PC-9 (cell line): ENCODE measurements around the gene LIPC. TPM values are rescaled to one million over a fixed set of nuclear protein-coding genes. Genes with fewer than 3 reads are reported as not detected.

Experiments
- BruUV-seq: library from RNA; stranded (reverse); fragments of 400-500 nt; replicated peaks from 2 replicates; lab custom pipeline; 2021; lab: Mats Ljungman, UMichigan
- CTCF ChIA-PET: fragments of 300-600 bp; sonication (Branson Sonifier 250); formaldehyde crosslinking; loops from one replicate; lab custom pipeline; 2022; ENCODE audit warnings: antibody characterized with exemption; lab: Charles Lee
- POLR2A ChIA-PET: fragments of 300-600 bp; sonication (Branson Sonifier 250); formaldehyde crosslinking; loops from one replicate; lab custom pipeline; 2022; ENCODE audit warnings: antibody characterized with exemption; ENCODE audit not compliant: unreplicated experiment; lab: Charles Lee
- DNase-seq, 2 experiments: peaks; one replicate each; pipeline versions ENCODE4 v3.0.0 to v3.0.0-alpha.2; 2015 to 2022; ENCODE audit warnings: mixed read lengths in 1 of 2
- H2AFZ ChIP-seq: fragments of 200-600 bp; sonication (generic); 2 replicates; pipeline ENCODE4 v1.8.1; 2017; ENCODE audit warnings: antibody characterized with exemption
- H3F3A ChIP-seq: fragments of 200-600 bp; sonication (generic); 2 replicates; pipeline ENCODE4 v1.8.1; 2017; ENCODE audit warnings: antibody characterized with exemption, mild to moderate bottlenecking, low read depth; ENCODE audit not compliant: insufficient read depth
- H3K27ac ChIP-seq: fragments of 200-600 bp; sonication (generic); 2 replicates; pipeline ENCODE4 v1.6.1; 2016; ENCODE audit warnings: mixed run types
- H3K27me3 ChIP-seq: fragments of 200-600 bp; sonication (generic); 2 replicates; pipeline ENCODE4 v1.6.1; 2016; ENCODE audit warnings: low read depth, mixed run types; ENCODE audit not compliant: insufficient read depth
- H3K36me3 ChIP-seq: fragments of 200-600 bp; sonication (generic); 2 replicates; pipeline ENCODE4 v1.6.1; 2016; ENCODE audit warnings: low read depth, mixed run types
- H3K4me1 ChIP-seq: fragments of 200-600 bp; sonication (generic); replicated peaks from 2 replicates; pipeline ENCODE4 v1.6.1; 2016; ENCODE audit warnings: mixed run types; ENCODE audit not compliant: insufficient read depth
- H3K4me2 ChIP-seq: fragments of 200-600 bp; sonication (generic); 2 replicates; pipeline ENCODE4 v1.6.1; 2017; ENCODE audit warnings: mixed run types
- H3K4me3 ChIP-seq: fragments of 200-600 bp; sonication (generic); 2 replicates; pipeline ENCODE4 v1.6.1; 2016; ENCODE audit warnings: mixed run types
- H3K79me2 ChIP-seq: fragments of 200-600 bp; sonication (generic); 2 replicates; pipeline ENCODE4 v1.6.1; 2017; ENCODE audit warnings: low read depth, mixed run types
- H3K9me2 ChIP-seq: fragments of 200-600 bp; sonication (generic); 2 replicates; pipeline ENCODE4 v1.8.1; 2017; ENCODE audit warnings: mild to moderate bottlenecking; ENCODE audit not compliant: insufficient read depth
- H3K9me3 ChIP-seq: fragments of 200-600 bp; sonication (generic); 2 replicates; pipeline ENCODE4 v1.8.1; 2016; ENCODE audit warnings: low read depth; ENCODE audit not compliant: insufficient read depth
- H4K20me1 ChIP-seq: fragments of 200-600 bp; sonication (generic); 2 replicates; pipeline ENCODE4 v1.8.1; 2017; ENCODE audit not compliant: insufficient read depth
- CTCF ChIP-seq: fragments of 200-600 bp; sonication (generic); conservative IDR thresholded peaks from 2 replicates; pipeline ENCODE4 v1.6.1; 2017; ENCODE audit warnings: mixed run types, antibody characterized with exemption, mild to moderate bottlenecking, moderate library complexity
- EZH2 ChIP-seq: fragments of 200-600 bp; sonication (generic); IDR thresholded peaks from 2 replicates; pipeline ENCODE4 v1.8.0; 2017; ENCODE audit warnings: antibody characterized with exemption, low read depth
- intact Hi-C: fragments of 100-400 bp; cut with micrococcal nuclease; formaldehyde crosslinking; loops from one replicate; pipeline ENCODE4 v1.10.0; 2022; ENCODE audit not compliant: unreplicated experiment
- total RNA-seq: library from RNA; stranded (reverse); gene quantifications from 2 replicates; pipeline ENCODE4 v1.2.3, GENCODE V29; 2021

The LIPC gene
- total RNA-seq, 1 experiment from 2014 or later = not detected

DNA sequence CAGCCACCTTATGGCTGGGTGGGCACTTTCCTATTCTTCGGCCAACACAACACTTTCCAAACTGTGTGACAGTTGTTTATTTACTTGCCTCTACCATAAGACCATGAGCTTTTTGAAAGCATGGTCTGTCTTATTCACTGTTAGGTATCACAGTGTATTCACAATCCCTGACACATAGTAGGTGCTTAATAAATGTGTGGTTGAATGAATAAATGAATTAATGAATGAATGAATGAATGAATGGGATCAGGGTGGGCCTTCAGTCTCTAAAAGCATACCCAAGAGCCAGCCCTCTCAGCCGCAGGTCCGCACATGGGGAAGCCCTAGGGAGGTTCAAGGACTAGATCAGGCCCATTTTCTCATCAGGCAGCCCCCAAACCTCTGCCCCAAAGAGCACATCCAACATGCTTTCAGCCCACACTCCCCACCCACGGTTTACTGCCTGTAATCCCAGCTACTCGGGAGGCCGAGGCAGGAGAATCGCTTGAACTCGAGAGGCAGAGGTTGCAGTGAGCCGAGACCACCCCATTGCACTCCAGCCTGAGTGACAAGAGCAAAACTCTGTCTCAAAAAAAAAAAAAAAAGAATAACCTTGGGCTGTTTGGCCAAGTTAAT lies 95.9 kb downstream of the LIPC start:
- peaks cover 48% of the 10 kb centered on the region for H3K4me1 ChIP-seq
- H3K79me2 ChIP-seq = no peaks in the 10 kb centered on the region
- no peak overlapping the region for H3K4me3 ChIP-seq
- POLR2A ChIA-PET = interaction anchor here (0.6 to 1.0 kb wide), 3 partner anchors 20 to 350 kb away, joined by 3 to 11 read pairs (median 4); no protein-coding TSS in a partner anchor
- H3K36me3 ChIP-seq = no peaks in the 10 kb centered on the region
- H3K4me2 ChIP-seq = peak overlapping the region; percentile 42; the same call in 1 of the 2 replicates
- H2AFZ ChIP-seq = no peak overlapping the region
- TF ChIP-seq CTCF = no peak
- no peaks in the 10 kb centered on the region for H3K9me3 ChIP-seq
- CTCF ChIA-PET = interaction anchor here (0.7 to 1.0 kb wide), 2 partner anchors 20 to 70 kb away, joined by 3 read pairs; no protein-coding TSS in a partner anchor
- no peaks in the 10 kb centered on the region for H3K9me2 ChIP-seq
- no peaks in the 10 kb centered on the region for H3K27me3 ChIP-seq
- no peaks in the 10 kb centered on the region for H4K20me1 ChIP-seq
- H3F3A ChIP-seq = peaks cover 14% of the 10 kb centered on the region; the same call in 1 of the 2 replicates
- no peak for DNase-seq
- no TSS peak for BruUV-seq
- peak overlapping the region; percentile 55 for H3K27ac ChIP-seq
- intact Hi-C loops = loop anchor here (10.0 kb wide), 1 partner anchor 847 kb away; the partner anchor contains the start of gene MYO1E

- peaks cover 42% of the 10 kb centered on the region for H3K4me1 ChIP-seq
- ChIA-PET CTCF (interaction anchor here (0.7 to 1.0 kb wide), 2 partner anchors 19 to 69 kb away, joined by 3 read pairs; no protein-coding TSS in a partner anchor), POLR2A (interaction anchor here (0.6 to 1.0 kb wide), 3 partner anchors 19 to 349 kb away, joined by 3 to 11 read pairs (median 4); no protein-coding TSS in a partner anchor)
- no TSS peak for BruUV-seq
- H4K20me1 ChIP-seq = no peaks in the 10 kb centered on the region
- peak overlapping the region; percentile 42; the same call in 1 of the 2 replicates for H3K4me2 ChIP-seq
- H3K9me3 ChIP-seq = no peaks in the 10 kb centered on the region
- H3K79me2 ChIP-seq = no peaks in the 10 kb centered on the region
- H3K9me2 ChIP-seq = no peaks in the 10 kb centered on the region
- TF ChIP-seq EZH2 (no peak), CTCF (no peak)
- DNase-seq = peak; percentile 57 to 77
- H3K27me3 ChIP-seq = no peaks in the 10 kb centered on the region
- H3K27ac ChIP-seq = peak overlapping the region; percentile 55
- no peak overlapping the region for H3K4me3 ChIP-seq
- intact Hi-C loops = loop anchor here (10.0 kb wide), 1 partner anchor 846 kb away; the partner anchor contains the start of gene MYO1E
- H2AFZ ChIP-seq = no peak overlapping the region
- no peaks in the 10 kb centered on the region for H3K36me3 ChIP-seq
- peaks cover 12% of the 10 kb centered on the region; the same call in 1 of the 2 replicates for H3F3A ChIP-seq
These were observed 96.5 kb downstream of the LIPC start for GRCh38 chr15:58528188-58528870.

DNA sequence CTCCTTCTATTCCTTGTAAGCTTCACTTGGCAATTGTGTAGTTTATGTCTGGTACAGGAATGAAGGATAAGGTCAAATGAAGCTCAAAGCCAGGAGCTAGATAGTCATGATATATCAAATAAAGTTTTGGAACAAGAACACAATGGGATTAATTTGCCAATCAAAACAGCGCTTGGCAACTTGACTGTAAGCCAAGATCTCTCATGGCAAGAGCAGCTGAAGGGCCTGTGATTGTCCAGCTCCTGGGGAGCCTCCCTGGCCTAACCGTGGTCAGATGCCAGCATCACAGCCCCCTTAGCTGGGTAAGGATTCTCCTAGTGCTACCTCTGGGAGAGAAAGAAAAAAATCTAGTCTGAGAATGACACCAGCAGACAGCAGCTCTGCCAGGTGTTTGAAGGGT lies 97.2 kb downstream of the LIPC start:
- no peaks in the 10 kb centered on the region for H3K36me3 ChIP-seq
- H3K4me2 ChIP-seq = no peak overlapping the region
- H3K4me3 ChIP-seq = no peak overlapping the region
- BruUV-seq = no TSS peak
- H3K9me3 ChIP-seq = no peaks in the 10 kb centered on the region
- H4K20me1 ChIP-seq = no peaks in the 10 kb centered on the region
- ChIA-PET CTCF (no interaction called here), POLR2A (no interaction called here)
- no peak for DNase-seq
- no peaks in the 10 kb centered on the region for H3K79me2 ChIP-seq
- no peak for TF ChIP-seq EZH2
- no peak for TF ChIP-seq CTCF
- H3K9me2 ChIP-seq = no peaks in the 10 kb centered on the region
- peaks cover 12% of the 10 kb centered on the region; the same call in 1 of the 2 replicates for H3F3A ChIP-seq
- intact Hi-C loops = loop anchor here (10.0 kb wide), 1 partner anchor 846 kb away; the partner anchor contains the start of gene MYO1E
- H3K27me3 ChIP-seq = no peaks in the 10 kb centered on the region
- no peak overlapping the region for H2AFZ ChIP-seq
- H3K4me1 ChIP-seq = peaks cover 35% of the 10 kb centered on the region
- H3K27ac ChIP-seq = peak overlapping the region; percentile 55
